IMR-90 (cell line): ENCODE data around the gene SPI1. TPM values are rescaled to one million over a fixed set of nuclear protein-coding genes. Genes with fewer than 3 reads are reported as not detected.

Experiments
- ATAC-seq: fragments of 200-7000 bp; cut with Tn5 transposase; 2 replicates; pipeline ENCODE4 v1.9.1; 2020; ENCODE audit warnings: low read depth, mild to moderate bottlenecking, moderate library complexity
- BruUV-seq: library from RNA; stranded (reverse); fragments of 400-500 nt; replicated peaks from 2 replicates; lab custom pipeline; 2021; lab: Mats Ljungman, UMichigan
- CTCF ChIA-PET: fragments of 300-600 bp; formaldehyde crosslinking; extraction: SDS; loops from one replicate; lab custom pipeline; 2021; ENCODE audit warnings: antibody characterized with exemption; lab: Yijun Ruan, JAX
- POLR2A ChIA-PET: fragments of 300-600 bp; sonication (Branson Sonifier 250); formaldehyde crosslinking; loops from one replicate; lab custom pipeline; 2022; ENCODE audit warnings: antibody characterized with exemption; ENCODE audit not compliant: unreplicated experiment; lab: Charles Lee
- DNase-seq: peaks from one replicate; pipeline ENCODE4 v3.0.0; 2013
- H2AFZ ChIP-seq: replicated peaks from 2 replicates; pipeline ENCODE3; 2013; ENCODE audit warnings: low read length, mild to moderate bottlenecking; ENCODE audit not compliant: poor library complexity
- H2AK5ac ChIP-seq: 2 replicates; pipeline ENCODE4 v1.6.1; 2013; ENCODE audit warnings: low read depth, low read length, inconsistent platforms
- H2AK9ac ChIP-seq: replicated peaks from 2 replicates; pipeline ENCODE3; 2013; ENCODE audit warnings: mild to moderate bottlenecking, low read depth, low read length, moderate library complexity; ENCODE audit not compliant: poor library complexity
- H2BK120ac ChIP-seq: 2 replicates; pipeline ENCODE4 v1.6.1; 2013; ENCODE audit warnings: low read depth, low read length, inconsistent platforms
- H2BK15ac ChIP-seq: 3 replicates; pipeline ENCODE4 v1.6.1; 2013; ENCODE audit warnings: low read depth, low read length, inconsistent platforms
- H2BK20ac ChIP-seq: 2 replicates; pipeline ENCODE4 v1.6.1; 2013; ENCODE audit warnings: low read depth, mild to moderate bottlenecking, inconsistent platforms, low read length, moderate library complexity
- H2BK5ac ChIP-seq: 2 replicates; pipeline ENCODE4 v1.6.1; 2013; ENCODE audit warnings: mild to moderate bottlenecking, low read depth, low read length, inconsistent platforms; ENCODE audit not compliant: poor library complexity, severe bottlenecking
- H3K14ac ChIP-seq: replicated peaks from 2 replicates; pipeline ENCODE4 v1.6.1; 2013; ENCODE audit warnings: low read depth, low read length, inconsistent platforms
- H3K18ac ChIP-seq: 2 replicates; pipeline ENCODE4 v1.6.1; 2013; ENCODE audit warnings: low read depth, low read length, control low read depth
- H3K23ac ChIP-seq: 2 replicates; pipeline ENCODE4 v1.6.1; 2013; ENCODE audit warnings: low read depth, low read length, inconsistent platforms
- H3K27ac ChIP-seq: 2 replicates; pipeline ENCODE4 v1.5.1; 2013; ENCODE audit warnings: mild to moderate bottlenecking, control low read depth, low read length; ENCODE audit not compliant: insufficient read depth
- H3K27me3 ChIP-seq: 2 replicates; pipeline ENCODE4 v1.6.1; 2013; ENCODE audit warnings: low read length; ENCODE audit not compliant: control insufficient read depth, insufficient read depth
- H3K36me3 ChIP-seq: 2 replicates; pipeline ENCODE4 v1.6.1; 2013; ENCODE audit warnings: low read length, mixed read lengths; ENCODE audit not compliant: control insufficient read depth, insufficient read depth
- H3K4ac ChIP-seq: 2 replicates; pipeline ENCODE4 v1.6.1; 2013; ENCODE audit warnings: low read depth, low read length, inconsistent platforms
- H3K4me1 ChIP-seq: 2 replicates; pipeline ENCODE4 v1.6.1; 2013; ENCODE audit warnings: low read length, mixed read lengths; ENCODE audit not compliant: control insufficient read depth, insufficient read depth
- H3K4me2 ChIP-seq: 2 replicates; pipeline ENCODE4 v1.6.1; 2013; ENCODE audit warnings: low read depth, mild to moderate bottlenecking, control low read depth, low read length, moderate library complexity
- H3K4me3 ChIP-seq: 2 replicates; pipeline ENCODE4 v1.5.1; 2013; ENCODE audit warnings: low read depth, mild to moderate bottlenecking, control low read depth, low read length, moderate library complexity; ENCODE audit not compliant: insufficient read depth
- H3K56ac ChIP-seq: 2 replicates; pipeline ENCODE4 v1.6.1; 2013; ENCODE audit warnings: low read length, inconsistent platforms; ENCODE audit not compliant: insufficient read depth; ENCODE audit errors: extremely low read depth
- H3K79me1 ChIP-seq, 2 experiments: 2 replicates each; pipeline ENCODE4 v1.6.1; 2013; ENCODE audit warnings: low read length in 2 of 2, inconsistent platforms in 1 of 2, low read depth in 1 of 2
- H3K9ac ChIP-seq: 2 replicates; pipeline ENCODE4 v1.6.1; 2013; ENCODE audit warnings: low read depth, low read length, control low read depth
- H3K9me1 ChIP-seq: 2 replicates; pipeline ENCODE4 v1.6.1; 2013; ENCODE audit warnings: low read length, inconsistent platforms; ENCODE audit not compliant: insufficient read depth
- H3K9me3 ChIP-seq: 2 replicates; pipeline ENCODE4 v1.6.1; 2013; ENCODE audit warnings: low read length; ENCODE audit not compliant: control insufficient read depth, insufficient read depth
- H4K20me1 ChIP-seq: 2 replicates; pipeline ENCODE4 v1.6.1; 2013; ENCODE audit warnings: low read length, inconsistent platforms; ENCODE audit not compliant: insufficient read depth
- H4K5ac ChIP-seq: 2 replicates; pipeline ENCODE4 v1.6.1; 2013; ENCODE audit warnings: mild to moderate bottlenecking, low read depth, low read length, control low read depth
- H4K8ac ChIP-seq, 2 experiments: 2 replicates each; pipeline ENCODE4 v1.6.1; 2013; ENCODE audit warnings: low read depth in 2 of 2, low read length in 2 of 2, control low read depth in 1 of 2, inconsistent platforms in 1 of 2
- H4K91ac ChIP-seq: 2 replicates; pipeline ENCODE4 v1.6.1; 2013; ENCODE audit warnings: low read depth, low read length, inconsistent platforms; ENCODE audit not compliant: insufficient read depth
- CEBPB ChIP-seq: IDR thresholded peaks from 2 replicates; pipeline ENCODE4 v1.6.1; 2012; ENCODE audit warnings: low read depth, low read length, improper control_type of control experiment
- MAFK ChIP-seq: IDR thresholded peaks from 2 replicates; pipeline ENCODE4 v1.6.1; 2012; ENCODE audit warnings: low read depth, low read length, improper control_type of control experiment
- MXI1 ChIP-seq: IDR thresholded peaks from 2 replicates; pipeline ENCODE4 v1.6.1; 2012; ENCODE audit warnings: low read depth, mild to moderate bottlenecking, low read length, moderate library complexity, borderline replicate concordance
- POLR2A ChIP-seq: IDR thresholded peaks from 2 replicates; pipeline ENCODE4 v1.6.1; 2012; ENCODE audit warnings: mild to moderate bottlenecking, low read depth, low read length
- RCOR1 ChIP-seq: IDR thresholded peaks from 2 replicates; pipeline ENCODE4 v1.6.1; 2012; ENCODE audit warnings: mild to moderate bottlenecking, low read length, improper control_type of control experiment; ENCODE audit not compliant: insufficient replicate concordance
- RFX5 ChIP-seq: IDR thresholded peaks from 2 replicates; pipeline ENCODE4 v1.8.0; 2012; ENCODE audit warnings: low read depth, mild to moderate bottlenecking, low read length, moderate library complexity
- SMC3 ChIP-seq: fragments of 150-350 bp; IDR thresholded peaks from 2 replicates; pipeline ENCODE4 v1.6.1; 2016; ENCODE audit warnings: low read depth, mild to moderate bottlenecking, antibody characterized with exemption, low read length, moderate library complexity
- WGBS, 2 experiments: methylation state at CpG; one replicate each; pipeline versions ENCODE4 v1.1.5 to v1.1.7; 2013; ENCODE audit warnings: missing lambda C conversion rate in 2 of 2; ENCODE audit not compliant: insufficient read length in 1 of 2; ENCODE audit errors: extremely low coverage in 2 of 2; 5-methylcytosine and 5-hydroxymethylcytosine counted together
- dilution Hi-C: fragments of 300-500 bp; cut with HindIII; formaldehyde crosslinking; loops from one replicate; pipeline ENCODE4 v1.14.3; 2018; ENCODE audit warnings: low sequenced_read_pairs; ENCODE audit not compliant: unreplicated experiment
- in situ Hi-C: fragments of 300-500 bp; cut with MboI; formaldehyde crosslinking; loops from 3 replicates; pipeline ENCODE4 v1.14.3; 2019; ENCODE audit warnings: low sequenced_read_pairs, inconsistent platforms, mixed read lengths
- intact Hi-C: fragments of 100-400 bp; cut with micrococcal nuclease; formaldehyde crosslinking; loops from 2 replicates; pipeline ENCODE4 v1.10.0; 2022
- polyA plus RNA-seq, 3 experiments: library from polyadenylated mRNA; depleted of rRNA; stranded (reverse); fragments of >200 nt; gene quantifications; 2 replicates each; pipeline ENCODE4 v1.2.3, GENCODE V29; 2012; ENCODE audit warnings: low replicate concordance in 1 of 3
- total RNA-seq: library from RNA; depleted of rRNA; stranded (reverse); fragments of >200 nt; gene quantifications from 2 replicates; pipeline ENCODE4 v1.2.3, GENCODE V29; 2012
- TF ChIP-seq, protein P1 (sequence below): conservative IDR thresholded peaks from 2 replicates; pipeline ENCODE4 v1.5.1; 2012; ENCODE audit warnings: mild to moderate bottlenecking, low read depth, low read length, improper control_type of control experiment

The SPI1 gene
- total and polyA plus RNA-seq, 2 of the 4 experiments (the other 2 are of a cell fraction) = not detected

GRCh38 chr11:47348131-47348802, 30.1 kb downstream of the SPI1 start:
- ChIA-PET CTCF (no interaction called here), POLR2A (no interaction called here)
- Histone ChIP-seq H2AK5ac (no peak overlapping the region), H3K4me2 (no peak overlapping the region), H4K8ac (no peak overlapping the region), H3K36me3 (no peaks in the 10 kb centered on the region), H3K9me1 (no peaks in the 10 kb centered on the region), H2BK5ac (no peak overlapping the region), H3K4me1 (no peaks in the 10 kb centered on the region), H3K23ac (no peak overlapping the region), H3K14ac (no peak overlapping the region), H2AFZ (peak overlapping the region; percentile 43), H2BK15ac (no peak overlapping the region), H2BK120ac (no peak overlapping the region), H3K27me3 (peaks cover 28% of the 10 kb centered on the region), H4K5ac (no peak overlapping the region), H4K20me1 (no peaks in the 10 kb centered on the region; the same call in 1 of the 2 replicates), H2AK9ac (peak overlapping the region; percentile 24), H4K91ac (no peak overlapping the region), H3K56ac (no peak overlapping the region), H3K4ac (no peak overlapping the region), H3K27ac (no peak overlapping the region), H2BK20ac (no peak overlapping the region), H3K9me3 (no peaks in the 10 kb centered on the region), H3K9ac (no peak overlapping the region), H3K79me1 (no peaks in the 10 kb centered on the region), H3K4me3 (no peak overlapping the region), H3K18ac (no peak overlapping the region)
- intact Hi-C loops = no loop called here
- ATAC-seq (no peak), DNase-seq (no peak)
- no TSS peak for BruUV-seq
- in situ Hi-C loops = loop anchor here (5.0 kb wide), 1 partner anchor 166 kb away; no protein-coding TSS in a partner anchor
- 70% methylated on average over 15 of the region's 24 CpGs; no CpG with 5 or more reads in 1 of the 2 experiments for WGBS, 2 experiments
- dilution Hi-C loops = no loop called here
- no peak for TF ChIP-seq SMC3
- no peak for TF ChIP-seq MAFK
- no peak for TF ChIP-seq RCOR1
- no peak for TF ChIP-seq MXI1
- TF ChIP-seq CEBPB = no peak
- no peak for TF ChIP-seq RFX5
- TF ChIP-seq, protein P1, sequence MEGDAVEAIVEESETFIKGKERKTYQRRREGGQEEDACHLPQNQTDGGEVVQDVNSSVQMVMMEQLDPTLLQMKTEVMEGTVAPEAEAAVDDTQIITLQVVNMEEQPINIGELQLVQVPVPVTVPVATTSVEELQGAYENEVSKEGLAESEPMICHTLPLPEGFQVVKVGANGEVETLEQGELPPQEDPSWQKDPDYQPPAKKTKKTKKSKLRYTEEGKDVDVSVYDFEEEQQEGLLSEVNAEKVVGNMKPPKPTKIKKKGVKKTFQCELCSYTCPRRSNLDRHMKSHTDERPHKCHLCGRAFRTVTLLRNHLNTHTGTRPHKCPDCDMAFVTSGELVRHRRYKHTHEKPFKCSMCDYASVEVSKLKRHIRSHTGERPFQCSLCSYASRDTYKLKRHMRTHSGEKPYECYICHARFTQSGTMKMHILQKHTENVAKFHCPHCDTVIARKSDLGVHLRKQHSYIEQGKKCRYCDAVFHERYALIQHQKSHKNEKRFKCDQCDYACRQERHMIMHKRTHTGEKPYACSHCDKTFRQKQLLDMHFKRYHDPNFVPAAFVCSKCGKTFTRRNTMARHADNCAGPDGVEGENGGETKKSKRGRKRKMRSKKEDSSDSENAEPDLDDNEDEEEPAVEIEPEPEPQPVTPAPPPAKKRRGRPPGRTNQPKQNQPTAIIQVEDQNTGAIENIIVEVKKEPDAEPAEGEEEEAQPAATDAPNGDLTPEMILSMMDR = no peak
- no peak for TF ChIP-seq POLR2A
